Measurements from ENCODE around the gene SPSB4. TPM values are rescaled to one million over a fixed set of nuclear protein-coding genes. Genes with fewer than 3 reads are reported as not detected.

The SPSB4 gene
- total RNA-seq, 1 donor = not detected

GRCh38 chr3:141123677-141124410, 72.7 kb downstream of the SPSB4 start:
- no peak for DNase-seq (ENCODE audit: low read depth)
- no peak overlapping the region for H3K4me3 ChIP-seq (ENCODE audit: low read depth, low read length)
- no peak for TF ChIP-seq CTCF (IDR thresholded peaks at IDR 0.05; ENCODE audit: insufficient read depth, low read length)

- DNase-seq (ENCODE audit: low read depth) = no peak
- H3K4me3 ChIP-seq (ENCODE audit: low read depth, low read length) = no peak overlapping the region
- TF ChIP-seq CTCF (IDR thresholded peaks at IDR 0.05; ENCODE audit: insufficient read depth, low read length) = no peak
These were observed 73.6 kb downstream of the SPSB4 start for GRCh38 chr3:141124715-141125114.

- H3K4me3 ChIP-seq (ENCODE audit: low read depth, low read length) = no peak overlapping the region
- no peak for TF ChIP-seq CTCF (IDR thresholded peaks at IDR 0.05; ENCODE audit: insufficient read depth, low read length)
- DNase-seq (ENCODE audit: low read depth) = no peak
These were observed 74.2 kb downstream of the SPSB4 start for GRCh38 chr3:141125351-141125750.

GRCh38 chr3:141126661-141127343, 75.7 kb downstream of the SPSB4 start:
- H3K4me3 ChIP-seq (ENCODE audit: low read depth, low read length) = no peak overlapping the region
- no peak for DNase-seq (ENCODE audit: low read depth)
- TF ChIP-seq CTCF (IDR thresholded peaks at IDR 0.05; ENCODE audit: insufficient read depth, low read length) = no peak

GRCh38 chr3:141127344-141128125, 76.4 kb downstream of the SPSB4 start:
- DNase-seq (ENCODE audit: low read depth) = no peak
- H3K4me3 ChIP-seq (ENCODE audit: low read depth, low read length) = no peak overlapping the region
- no peak for TF ChIP-seq CTCF (IDR thresholded peaks at IDR 0.05; ENCODE audit: insufficient read depth, low read length)

GRCh38 chr3:141128126-141128777, 77.1 kb downstream of the SPSB4 start:
- DNase-seq (ENCODE audit: low read depth) = no peak
- H3K4me3 ChIP-seq (ENCODE audit: low read depth, low read length) = no peak overlapping the region
- TF ChIP-seq CTCF (IDR thresholded peaks at IDR 0.05; ENCODE audit: insufficient read depth, low read length) = no peak
